ENCODE results near the gene OR1Q1.
"Not testable (repeated sequence)": the region's sequence is repeated elsewhere in the genome, so short reads cannot be mapped to it uniquely, and the experiment has no call there.

The OR1Q1 gene

DNA sequence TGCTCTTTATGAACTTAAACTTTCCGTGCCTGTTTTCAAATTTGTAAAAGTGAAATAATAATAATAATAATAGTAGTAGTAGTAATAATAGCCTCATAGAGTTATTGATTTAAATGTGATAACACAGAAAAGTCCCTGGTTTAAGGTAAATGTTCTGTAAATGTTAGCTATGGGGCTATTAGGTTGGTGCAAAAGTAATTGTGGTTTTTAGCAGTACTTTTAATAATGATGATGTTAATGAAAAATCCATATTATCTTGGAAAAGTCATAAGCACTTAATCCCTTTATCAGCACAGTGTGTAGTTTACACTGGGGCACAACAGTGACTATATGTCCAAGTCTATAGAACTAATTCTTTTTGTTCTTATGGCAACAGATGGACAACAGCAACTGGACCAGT lies at the start of gene OR1Q1:
TSS of gene OR1Q1 (plus strand) at position 377 of the 400 bp plus-strand sequence. CDS start at position 377, 0 bp downstream.
- FAIRE-seq: no peak
- no peak for DNase-seq (ENCODE audit: extremely low spot score, insufficient read length, low read depth)

DNA sequence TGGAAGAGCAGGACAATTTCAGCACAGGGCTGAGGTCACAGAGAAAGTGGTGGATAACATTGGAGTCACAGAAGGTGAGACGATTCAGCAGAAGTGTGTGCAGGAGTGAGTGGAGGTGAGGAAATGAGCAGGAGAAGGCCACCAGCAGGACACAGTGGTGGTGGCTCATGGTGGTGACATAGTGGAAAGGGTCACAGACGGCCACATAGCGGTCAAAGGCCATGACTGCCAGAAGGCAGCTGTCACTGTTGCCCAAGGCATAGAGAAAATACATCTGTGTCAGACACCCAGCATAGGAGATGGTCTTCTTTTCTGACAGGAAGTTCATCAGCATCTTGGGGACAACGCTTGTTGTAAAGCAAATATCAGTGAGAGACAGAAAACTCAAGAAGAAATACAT lies 46.6 kb upstream of the OR1Q1 start:
- DNase-seq (ENCODE audit: extremely low spot score, insufficient read length, low read depth): no peak
- FAIRE-seq: no peak

GRCh38 chr9:122572456-122572855 lies 42.1 kb upstream of the OR1Q1 start:
- FAIRE-seq (no peak), DNase-seq (ENCODE audit: extremely low spot score, insufficient read length, low read depth) (no peak)

DNA sequence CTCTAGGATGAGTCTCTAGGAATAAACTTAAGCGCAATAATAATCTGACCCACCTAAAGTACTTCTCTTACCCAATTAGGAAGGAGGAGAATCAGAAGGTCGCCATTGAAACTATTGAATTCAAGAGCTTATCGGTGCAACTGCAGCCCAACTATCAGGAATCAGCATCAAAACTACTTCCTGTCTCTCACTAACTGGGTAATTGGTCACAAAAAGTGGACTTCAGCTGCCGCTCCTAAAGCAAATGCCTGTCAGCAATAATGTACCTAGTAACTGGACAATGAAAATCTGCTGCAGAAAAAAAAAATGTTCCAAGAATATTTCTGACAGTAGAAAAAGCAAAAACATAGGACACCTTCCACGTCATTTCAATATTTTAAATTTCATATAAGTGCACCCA lies 34.7 kb upstream of the OR1Q1 start:
- FAIRE-seq (no peak), DNase-seq (ENCODE audit: extremely low spot score, insufficient read length, low read depth) (no peak)

- no peak for DNase-seq (ENCODE audit: extremely low spot score, insufficient read length, low read depth)
- FAIRE-seq: no peak
Measured at GRCh38 chr9:122580360-122580759, 34.2 kb upstream of the OR1Q1 start.

GRCh38 chr9:122583284-122583683 lies 31.3 kb upstream of the OR1Q1 start, which contains the start of gene OR1L8:
TSS of gene OR1L8 (minus strand) at chr9:122583384. CDS start at chr9:122568477, 14,907 bp downstream.
- not testable (repeated sequence) for FAIRE-seq; DNase-seq (ENCODE audit: extremely low spot score, insufficient read length, low read depth)

- no peak for FAIRE-seq
Measured at GRCh38 chr9:122605691-122606090, 8.8 kb upstream of the OR1Q1 start.

GRCh38 chr9:122606587-122606986 lies 8.0 kb upstream of the OR1Q1 start:
- FAIRE-seq (no peak), DNase-seq (ENCODE audit: extremely low spot score, insufficient read length, low read depth) (no peak)

More at GRCh38 chr9:122605691-122606090, 8.8 kb upstream of the OR1Q1 start:
- DNase-seq (ENCODE audit: extremely low spot score, insufficient read length, low read depth): no peak

- DNase-seq (ENCODE audit: extremely low spot score, insufficient read length, low read depth): no peak
- FAIRE-seq: no peak
Measured at GRCh38 chr9:122609804-122610203, 4.7 kb upstream of the OR1Q1 start.

- DNase-seq (ENCODE audit: extremely low spot score, insufficient read length, low read depth) (no peak), FAIRE-seq (no peak)
Measured at GRCh38 chr9:122619996-122620395, 5.5 kb downstream of the OR1Q1 start.

DNA sequence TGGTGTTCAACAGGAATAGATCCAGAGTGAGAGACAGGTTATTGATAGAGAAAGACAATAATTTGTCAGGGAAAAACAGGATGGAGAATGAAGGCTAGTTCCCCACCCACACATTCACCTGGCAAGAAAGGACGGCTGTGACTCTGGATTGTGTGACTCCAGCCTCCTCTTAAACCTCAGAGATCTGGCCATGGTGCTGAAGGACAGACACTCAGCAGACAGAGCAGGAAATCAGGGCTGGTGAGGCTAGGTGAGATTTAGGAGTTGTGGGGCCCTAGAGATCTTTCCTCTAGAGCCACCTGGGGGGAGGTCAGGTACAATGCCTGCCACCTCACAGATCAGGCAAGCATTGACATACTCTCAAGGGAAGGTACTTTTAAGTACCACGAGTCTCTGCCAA lies 27.7 kb downstream of the OR1Q1 start:
- FAIRE-seq (no peak), DNase-seq (ENCODE audit: extremely low spot score, insufficient read length, low read depth) (no peak)

DNA sequence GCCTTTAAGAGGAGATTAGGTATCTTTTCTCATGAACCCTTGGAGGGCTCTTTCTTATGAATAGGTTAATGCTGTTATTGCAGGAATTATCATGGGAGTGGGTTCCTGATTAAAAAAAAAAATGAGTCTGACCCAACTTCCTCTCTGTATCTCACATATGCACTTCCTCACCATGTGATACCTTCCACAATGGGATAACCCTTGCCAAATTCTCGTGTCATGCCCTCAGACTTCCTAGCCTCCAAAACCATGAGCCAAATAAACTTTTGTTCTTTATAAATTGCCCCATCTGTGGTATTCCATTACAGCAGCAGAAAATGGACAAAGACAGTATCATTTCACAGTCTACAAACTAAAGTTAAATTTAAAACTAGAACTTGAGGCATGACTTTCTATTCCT lies 41.8 kb downstream of the OR1Q1 start:
- FAIRE-seq (no peak), DNase-seq (ENCODE audit: extremely low spot score, insufficient read length, low read depth) (no peak)

DNA sequence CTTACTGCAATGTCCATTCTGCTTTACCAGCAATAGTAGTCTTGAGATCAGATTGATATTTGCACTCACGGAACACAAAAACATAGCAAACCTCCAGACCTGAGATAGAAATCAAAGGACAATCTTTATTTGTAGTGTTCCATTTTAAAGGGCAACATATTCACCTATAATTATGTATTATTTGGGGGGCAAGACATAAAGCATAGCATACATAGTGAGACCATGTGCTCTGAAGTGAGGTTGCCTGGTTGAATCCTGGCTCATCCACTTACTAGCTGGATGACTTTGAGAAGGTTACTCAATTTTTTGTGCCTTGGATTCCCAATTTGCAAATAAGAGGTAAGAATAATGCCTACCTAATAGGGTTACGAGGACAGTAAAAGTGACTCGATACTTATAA lies 43.0 kb downstream of the OR1Q1 start, which contains the start of gene OR1B1:
TSS of gene OR1B1 (minus strand) at position 101 of the 400 bp plus-strand sequence.
- no peak for DNase-seq (ENCODE audit: extremely low spot score, insufficient read length, low read depth)
- no peak for FAIRE-seq

DNA sequence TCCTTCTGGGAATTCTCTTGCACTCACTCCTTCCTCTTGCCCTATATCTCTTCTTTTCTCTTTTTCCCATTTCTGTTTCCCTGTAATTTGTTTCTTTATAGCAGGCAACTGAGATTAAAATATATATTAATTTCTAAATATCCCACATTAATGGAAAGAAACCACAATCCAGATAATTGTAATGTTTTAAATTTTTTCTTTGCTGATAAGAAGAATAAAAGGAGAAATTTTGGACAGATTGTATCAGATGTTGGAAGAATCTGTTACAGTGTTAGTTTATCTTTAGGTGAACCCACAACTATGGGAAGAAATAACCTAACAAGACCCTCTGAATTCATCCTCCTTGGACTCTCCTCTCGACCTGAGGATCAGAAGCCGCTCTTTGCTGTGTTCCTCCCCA lies 46.9 kb downstream of the OR1Q1 start, which contains the start of gene OR1L1:
TSS of gene OR1L1 (plus strand) at position 301 of the 400 bp plus-strand sequence. CDS start at position 301, 0 bp downstream.
- DNase-seq (ENCODE audit: extremely low spot score, insufficient read length, low read depth) (no peak), FAIRE-seq (no peak)
